NCI-H187 treated with DMSO at 0.1 percent for 48 hours (cell line): Measurements from ENCODE around the gene STAT6.
"Not testable (repeated sequence)": the region's sequence is repeated elsewhere in the genome, so short reads cannot be mapped to it uniquely, and the experiment has no call there.

Experiments used
- DNase-seq: peaks from one replicate; lab custom pipeline; 2025; lab: John Stamatoyannopoulos, UW

STAT6 gene

DNA sequence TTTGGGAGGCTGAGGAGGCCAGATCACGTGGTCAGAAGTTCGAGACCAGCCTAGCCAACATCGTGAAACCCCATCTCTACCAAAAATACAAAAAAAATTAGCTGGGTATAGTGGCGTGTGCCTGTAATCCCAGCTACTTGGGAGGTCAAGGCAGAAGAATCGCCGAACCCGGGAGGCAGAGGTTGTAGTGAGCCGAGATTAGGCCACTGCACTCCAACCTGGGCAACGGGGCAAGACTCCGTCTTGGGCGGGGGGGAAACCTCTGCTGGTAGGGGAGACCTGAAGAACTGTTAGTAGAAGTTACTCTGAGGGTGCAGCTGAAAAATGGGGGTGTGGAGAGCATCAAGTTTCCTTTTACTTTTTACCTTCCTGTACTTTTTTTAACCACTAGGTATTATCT, 14.9 kb upstream of the STAT6 start:
- DNase-seq: no peak

GRCh38 chr12:57124261-57124877, 13.2 kb upstream of the STAT6 start:
- DNase-seq: peak; percentile 65

GRCh38 chr12:57123813-57124212, 12.7 kb upstream of the STAT6 start:
- no peak for DNase-seq

GRCh38 chr12:57120718-57121117, 9.6 kb upstream of the STAT6 start:
- not testable (repeated sequence) for DNase-seq

GRCh38 chr12:57119294-57120085, 8.3 kb upstream of the STAT6 start:
- no peak for DNase-seq

- no peak for DNase-seq
Observed at GRCh38 chr12:57118711-57119271, 7.6 kb upstream of the STAT6 start.

DNA sequence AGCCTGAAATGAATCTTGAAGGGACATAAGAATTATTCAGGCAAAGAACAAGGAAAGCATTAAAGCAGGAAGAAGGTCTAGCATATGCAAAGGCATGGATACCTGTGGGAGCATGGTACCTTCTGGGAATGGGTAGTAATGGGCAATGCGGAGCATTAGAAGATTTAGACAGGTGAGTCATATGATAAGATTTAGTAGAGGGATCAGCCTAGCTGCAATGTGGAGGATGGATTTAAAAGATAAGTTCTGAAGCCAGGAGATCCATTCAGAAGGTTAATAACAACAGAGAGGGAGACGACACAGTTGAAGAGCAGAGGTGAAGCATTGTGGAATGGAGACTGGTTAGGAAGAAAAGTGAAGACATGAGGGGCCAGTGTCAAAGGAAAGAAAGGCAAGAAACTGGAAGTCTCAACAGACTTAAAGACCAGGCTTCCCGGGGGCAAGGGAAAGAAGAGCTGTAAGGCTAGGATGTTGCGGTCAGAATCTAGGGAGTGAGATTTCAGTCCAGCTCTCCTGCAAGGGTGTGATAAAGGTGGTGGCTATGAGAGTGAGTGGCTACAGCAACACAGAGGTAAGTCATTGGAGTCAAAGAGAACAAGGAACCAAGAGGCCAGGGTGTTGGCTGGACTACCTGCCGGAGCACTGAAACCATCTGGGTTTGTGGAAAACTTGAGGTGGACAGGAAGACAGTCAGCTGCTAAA, 5.6 kb upstream of the STAT6 start:
- DNase-seq: no peak

DNA sequence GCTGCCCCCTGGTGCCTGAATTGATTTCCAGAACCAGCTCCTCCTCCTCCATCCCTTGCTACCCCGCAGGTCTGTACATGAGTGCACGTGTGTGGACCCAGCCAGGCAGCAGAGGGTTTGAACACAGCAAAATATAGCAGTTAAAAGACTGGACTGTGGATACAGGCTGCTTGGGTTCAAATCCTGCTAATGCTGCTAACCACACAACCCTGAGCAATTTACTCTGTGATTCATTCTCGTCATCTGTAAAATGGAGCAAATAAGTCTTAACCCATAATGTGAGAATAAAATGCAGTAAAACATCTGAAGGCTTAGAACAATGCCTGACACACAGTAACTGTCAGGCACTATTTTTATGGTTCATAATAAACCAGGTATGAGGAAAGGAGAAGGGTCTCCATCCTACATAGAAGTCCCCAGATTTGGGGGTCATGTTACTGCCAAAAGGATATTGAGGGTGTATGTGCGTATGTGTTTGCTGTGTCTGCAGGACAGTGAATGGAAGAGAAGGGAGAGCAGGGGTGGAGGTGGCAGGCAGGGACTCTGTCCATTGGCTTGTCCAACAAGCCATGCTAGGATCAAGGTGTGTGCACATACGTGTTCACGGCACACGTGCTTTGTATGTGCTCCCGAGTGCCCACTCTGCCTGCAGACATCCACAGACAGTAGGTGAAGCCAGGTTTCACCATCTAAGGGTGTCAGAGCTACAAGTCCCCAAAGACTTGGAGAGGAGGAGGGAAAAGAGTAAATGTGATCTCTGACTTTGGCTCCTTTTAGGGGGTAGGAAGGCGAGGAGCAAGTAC, 1.5 kb upstream of the STAT6 start:
- no peak for DNase-seq

GRCh38 chr12:57110104-57111030, 795 bp downstream of the STAT6 start:
- no peak for DNase-seq

DNA sequence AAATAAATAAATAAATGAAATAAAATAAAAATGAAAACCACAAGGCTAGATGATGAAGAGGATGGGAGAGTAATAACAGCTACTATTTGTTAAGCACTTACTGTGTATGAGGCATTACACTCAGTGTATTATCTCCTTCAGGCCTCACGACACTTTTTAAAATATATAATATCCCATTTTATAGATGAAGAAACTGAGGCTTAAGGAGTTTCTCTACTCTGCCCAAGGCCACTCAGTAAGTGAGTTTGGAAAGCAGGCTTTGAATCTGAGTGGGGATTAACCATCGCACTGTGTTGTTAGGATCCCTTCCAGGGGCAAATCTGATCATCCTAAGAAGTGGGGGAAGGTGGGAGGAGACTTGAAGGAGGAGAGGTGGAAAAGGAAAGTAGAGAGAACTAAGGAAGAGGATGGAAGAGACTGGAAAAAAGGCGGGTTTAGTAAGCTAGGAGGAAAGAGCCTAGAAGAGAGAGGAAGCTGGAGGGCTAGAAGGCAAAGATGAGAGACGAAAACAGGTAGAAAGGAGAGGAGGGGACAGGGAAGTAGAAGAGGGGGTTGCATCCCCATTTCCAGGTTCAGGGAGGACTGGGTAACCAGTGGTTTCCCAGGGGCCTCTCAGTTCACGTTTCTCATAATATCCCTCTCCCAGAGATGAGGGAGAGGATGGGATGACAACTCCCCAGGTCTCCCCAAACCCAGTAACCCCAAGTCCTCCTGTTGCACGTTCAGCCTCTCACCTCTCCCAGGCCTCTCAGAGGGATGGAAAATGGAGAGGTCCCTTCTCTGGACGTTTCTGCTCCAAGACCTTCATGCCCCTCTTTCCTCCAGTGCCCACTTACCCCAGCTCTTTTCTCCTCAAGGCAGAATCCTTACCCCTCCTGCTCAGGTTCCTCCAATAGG, 1.7 kb downstream of the STAT6 start:
- DNase-seq: no peak

DNA sequence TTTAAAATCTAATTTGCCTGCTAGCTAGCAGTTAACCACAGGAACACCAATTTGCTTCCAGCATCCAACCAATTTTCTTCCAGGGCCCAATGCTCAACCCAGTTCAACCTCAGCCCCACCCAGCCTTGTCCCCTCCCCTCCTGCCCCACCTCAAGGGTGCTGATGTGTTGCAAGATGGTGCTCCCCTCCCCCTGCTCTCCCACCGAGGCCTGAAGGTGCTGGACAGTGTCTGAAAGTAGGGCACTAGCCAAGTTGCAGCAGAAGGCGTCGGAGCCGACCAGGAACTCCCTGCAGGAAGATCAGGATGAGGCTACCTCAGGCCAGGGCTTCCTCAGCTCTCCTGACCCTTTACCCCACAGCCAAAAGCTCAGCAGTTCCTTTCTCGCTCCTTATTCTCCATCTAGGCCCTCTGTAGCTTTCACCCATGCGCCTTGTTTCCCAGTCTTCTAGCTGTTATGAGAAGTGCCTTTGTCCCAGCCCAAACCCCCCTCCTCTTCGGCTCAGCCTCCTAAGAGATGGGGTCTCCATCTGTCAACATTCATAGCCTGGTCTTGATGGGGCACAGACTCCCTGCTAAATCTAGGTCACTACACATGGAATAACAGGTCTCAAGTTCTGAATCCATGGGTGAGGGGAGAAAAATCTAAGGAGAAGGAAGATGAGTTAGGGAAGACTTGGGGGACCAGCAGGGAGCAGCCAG, 3.6 kb downstream of the STAT6 start:
- no peak for DNase-seq

DNA sequence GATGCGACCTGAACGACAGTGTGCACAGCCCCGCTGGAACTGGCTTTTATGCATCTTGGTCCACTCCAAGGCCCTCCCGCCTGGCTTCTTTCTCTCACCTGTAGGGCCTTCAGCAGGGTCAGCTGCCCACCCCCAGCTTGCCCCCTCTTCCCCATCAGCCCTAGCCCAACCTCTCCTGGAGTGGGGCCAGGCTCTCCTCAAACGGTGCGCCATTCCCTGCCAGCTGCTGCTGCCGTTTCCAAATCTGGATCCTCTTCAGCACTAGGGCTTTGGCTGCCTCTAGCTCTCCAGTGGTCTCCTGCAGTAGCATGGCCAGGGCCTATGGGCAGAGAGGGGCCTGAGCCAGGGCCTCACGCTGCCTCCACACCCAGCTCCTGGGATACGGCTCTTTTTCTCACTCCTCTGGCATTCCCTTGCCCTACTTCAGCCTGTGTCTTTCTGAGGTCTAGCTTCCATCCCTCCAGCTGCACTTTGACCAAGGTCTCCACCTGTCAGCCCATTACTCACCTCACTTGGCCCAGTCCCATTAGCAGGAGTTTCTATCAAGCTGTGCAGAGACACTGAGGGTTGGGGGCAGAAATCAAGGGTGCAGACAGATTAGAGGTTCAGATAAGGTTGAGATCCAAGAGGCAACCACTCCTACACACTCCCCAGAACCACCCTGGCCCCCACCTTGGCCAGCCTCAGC, 5.0 kb downstream of the STAT6 start:
- DNase-seq: no peak

DNA sequence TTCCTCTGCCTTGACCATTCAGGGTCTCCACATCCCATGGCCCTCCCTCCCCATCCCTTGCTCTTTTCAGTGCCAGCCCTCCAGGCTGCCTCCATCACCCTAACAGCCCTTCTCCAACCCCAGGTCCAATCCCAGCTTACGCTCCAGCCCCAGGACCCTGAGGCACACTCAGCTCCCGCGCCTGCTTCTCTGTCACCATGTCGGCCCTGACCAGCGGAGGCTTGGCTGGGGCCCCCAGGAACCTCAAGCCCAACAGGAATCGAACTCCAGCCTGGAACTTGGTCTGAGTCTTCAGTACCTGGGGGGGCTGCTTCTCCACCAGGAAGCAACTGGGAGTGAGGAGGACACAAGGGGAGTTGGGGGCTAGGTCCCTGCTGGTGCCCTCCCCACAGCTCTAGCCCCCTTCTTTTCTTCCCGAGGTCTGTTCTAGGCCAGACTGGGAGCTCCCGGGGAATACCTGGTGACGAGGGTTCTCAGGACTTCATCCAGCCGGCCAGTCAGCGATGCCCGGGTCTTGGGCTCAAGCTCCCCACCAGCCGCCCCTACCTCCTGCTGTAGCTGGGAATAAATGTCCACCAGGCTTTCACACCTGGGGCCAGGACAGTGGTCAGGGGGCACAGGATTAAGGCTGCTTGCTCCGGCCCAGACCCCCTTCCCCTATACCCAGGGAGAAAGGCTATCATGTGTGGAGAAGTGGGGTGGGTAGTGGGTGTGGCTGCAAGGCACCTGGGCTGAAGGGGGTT, 6.0 kb downstream of the STAT6 start:
- no peak for DNase-seq

DNA sequence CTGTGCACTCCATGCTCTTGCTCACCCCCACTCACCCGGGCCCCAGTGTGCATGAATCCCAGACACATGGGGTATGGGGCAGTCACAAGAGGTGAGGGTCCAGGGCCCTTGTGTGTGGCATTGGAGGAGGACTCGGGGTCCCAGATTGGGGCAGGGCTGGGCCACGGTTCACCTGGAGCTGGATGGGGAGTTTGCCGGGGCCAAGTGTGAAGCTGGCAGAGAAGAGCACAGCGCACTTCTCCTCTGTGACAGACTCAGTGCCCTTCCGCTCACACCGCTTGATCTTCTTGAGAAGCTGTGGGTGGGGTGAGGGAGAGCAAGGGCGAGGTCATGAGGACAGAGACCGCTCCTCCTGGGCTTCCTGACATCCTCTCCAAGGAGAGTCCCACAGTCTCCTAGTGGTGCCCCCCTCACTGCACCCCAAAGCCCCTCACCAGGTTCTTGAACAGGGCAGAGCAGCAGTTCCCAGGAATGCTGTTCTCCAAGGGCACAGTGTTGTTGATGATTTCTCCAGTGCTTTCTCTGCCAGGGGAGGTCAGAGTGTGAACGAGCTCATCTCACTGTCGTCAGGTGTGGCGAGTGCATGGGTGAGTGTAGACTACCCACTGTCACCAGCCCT, 6.8 kb downstream of the STAT6 start:
- no peak for DNase-seq

DNA sequence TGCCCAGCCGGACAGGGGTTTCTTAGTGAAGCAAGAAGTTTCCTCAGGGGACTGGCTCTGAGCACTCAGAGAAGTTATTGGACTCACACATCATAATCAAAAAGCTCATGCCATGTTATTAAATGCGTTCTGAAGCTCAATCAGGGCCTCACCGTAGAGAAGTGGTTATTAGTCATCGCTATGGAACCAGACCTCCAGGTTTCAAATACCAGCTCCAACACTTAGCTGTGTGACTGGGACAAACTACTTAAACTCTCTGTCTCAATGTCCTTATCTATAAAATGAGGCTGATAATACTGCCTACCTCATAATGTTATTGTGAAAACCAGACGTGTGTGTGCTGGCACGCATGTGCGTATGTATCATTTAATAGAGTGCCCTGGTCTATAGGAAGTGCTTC, 7.3 kb downstream of the STAT6 start:
- no peak for DNase-seq

DNA sequence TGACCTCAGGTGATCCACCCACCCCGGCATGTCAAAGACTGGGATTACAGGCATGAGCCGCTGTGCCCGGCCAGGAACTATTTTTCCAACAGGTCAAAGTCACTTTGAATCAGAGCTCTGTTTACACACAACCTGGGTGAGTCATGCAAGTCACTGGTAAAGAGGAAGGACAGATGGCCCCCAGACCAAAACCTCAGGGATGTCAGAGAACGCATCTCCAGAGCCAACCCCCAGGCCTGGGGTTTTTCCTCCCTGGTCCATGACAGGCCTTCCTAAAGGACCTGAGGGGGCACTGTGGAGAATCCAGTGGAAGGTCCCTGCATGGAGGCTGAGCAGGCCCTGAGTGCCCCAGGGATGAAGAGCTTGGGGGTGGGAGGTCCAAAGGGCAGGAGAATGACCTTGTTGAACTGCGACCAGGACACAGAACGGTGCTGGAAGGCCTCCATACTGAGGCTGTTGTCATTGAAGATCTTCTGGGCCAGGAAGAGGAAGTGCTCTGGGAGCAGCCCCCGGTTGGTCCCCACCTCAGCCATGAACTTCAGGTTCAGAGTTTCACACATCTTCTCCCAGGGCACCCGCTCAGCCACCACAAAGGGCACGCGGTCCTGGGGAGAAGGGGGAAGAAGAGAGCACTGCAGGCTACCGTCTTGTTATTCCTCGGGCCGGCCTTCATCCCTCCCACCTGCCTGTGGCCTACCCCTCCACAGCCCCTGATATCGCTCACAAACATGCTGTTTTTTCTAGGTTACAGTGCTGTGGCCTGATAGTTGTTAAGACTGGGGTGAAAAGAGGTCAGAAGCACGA, 9.1 kb downstream of the STAT6 start:
- no peak for DNase-seq

DNA sequence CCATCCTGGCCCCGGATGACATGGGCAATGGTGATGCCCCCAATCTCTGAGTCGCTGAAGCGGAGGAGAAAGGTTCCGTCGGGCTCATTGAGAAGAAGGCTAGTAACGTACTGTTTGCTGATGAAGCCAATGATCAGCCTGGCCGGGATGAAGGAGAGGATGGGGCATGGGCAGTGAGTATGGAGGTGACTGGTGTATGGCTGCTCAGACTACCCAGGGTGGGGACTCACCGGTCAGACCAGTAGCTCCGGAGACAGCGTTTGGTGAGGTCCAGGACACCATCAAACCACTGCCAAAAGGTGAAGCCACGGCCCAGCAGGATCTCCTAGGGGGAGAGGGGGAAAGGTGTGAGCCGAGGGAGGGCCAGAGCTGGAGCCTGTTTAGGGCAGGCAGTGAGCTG, 11.4 kb downstream of the STAT6 start:
- DNase-seq: no peak
